OCI-LY1 (cell line): ENCODE results near the gene TOMM5.

ENCODE experiments used
- H2AFZ ChIP-seq: fragments of 200-600 bp; sonication (generic), shearing (Covaris generic); 2 replicates; pipeline ENCODE4 v1.6.0; 2014; ENCODE audit warnings: antibody characterized with exemption, mild to moderate bottlenecking, low read length
- H3F3A ChIP-seq: fragments of 200-600 bp; sonication (generic), shearing (Covaris generic); 2 replicates; pipeline ENCODE4 v1.6.0; 2014; ENCODE audit warnings: mild to moderate bottlenecking, antibody characterized with exemption, low read length, moderate library complexity; ENCODE audit not compliant: insufficient read depth
- H3K27ac ChIP-seq: fragments of 200-600 bp; sonication (generic); 2 replicates; pipeline ENCODE4 v1.5.1; 2014; ENCODE audit warnings: low read length, mixed run types, mild to moderate bottlenecking, low read depth; ENCODE audit not compliant: poor library complexity, severe bottlenecking
- H3K27me3 ChIP-seq: fragments of 200-600 bp; sonication (generic); 2 replicates; pipeline ENCODE4 v1.6.0; 2014; ENCODE audit warnings: antibody characterized with exemption, mild to moderate bottlenecking, low read length, moderate library complexity; ENCODE audit not compliant: insufficient read depth
- H3K36me3 ChIP-seq: fragments of 200-600 bp; sonication (generic); 2 replicates; pipeline ENCODE4 v1.6.1; 2014; ENCODE audit warnings: mild to moderate bottlenecking, antibody characterized with exemption, low read length, moderate library complexity, mixed read lengths; ENCODE audit not compliant: insufficient read depth
- H3K4me1 ChIP-seq: fragments of 200-600 bp; sonication (generic); 2 replicates; pipeline ENCODE4 v1.5.1; 2014; ENCODE audit warnings: mild to moderate bottlenecking, low read length, moderate library complexity; ENCODE audit not compliant: insufficient read depth, severe bottlenecking
- H3K4me2 ChIP-seq: fragments of 200-600 bp; sonication (generic), shearing (Covaris generic); 2 replicates; pipeline ENCODE4 v1.6.1; 2014; ENCODE audit warnings: low read length
- H3K4me3 ChIP-seq: fragments of 200-600 bp; sonication (generic); 2 replicates; pipeline ENCODE4 v1.5.1; 2014; ENCODE audit warnings: low read length, low read depth, mild to moderate bottlenecking, mixed read lengths; ENCODE audit not compliant: poor library complexity, severe bottlenecking
- H3K79me2 ChIP-seq: fragments of 200-600 bp; shearing (Covaris generic); 2 replicates; pipeline ENCODE4 v1.6.1; 2016; ENCODE audit warnings: mixed run types, low read length, mixed read lengths; ENCODE audit not compliant: insufficient read depth
- H3K9ac ChIP-seq: fragments of 200-600 bp; sonication (generic), shearing (Covaris generic); 2 replicates; pipeline ENCODE4 v1.6.1; 2014; ENCODE audit warnings: mild to moderate bottlenecking, low read length, mixed read lengths
- H3K9me2 ChIP-seq: fragments of 200-600 bp; sonication (generic), shearing (Covaris generic); 2 replicates; pipeline ENCODE4 v1.6.1; 2014; ENCODE audit warnings: low read depth, mild to moderate bottlenecking, low read length, mixed read lengths
- H3K9me3 ChIP-seq: fragments of 200-600 bp; shearing (Covaris generic); 2 replicates; pipeline ENCODE4 v1.6.1; 2014; ENCODE audit warnings: low read length, mixed read lengths
- H4K20me1 ChIP-seq: fragments of 200-600 bp; sonication (generic), shearing (Covaris generic); 2 replicates; pipeline ENCODE4 v1.6.0; 2016; ENCODE audit warnings: mild to moderate bottlenecking, low read length; ENCODE audit not compliant: insufficient read depth
- EZH2 ChIP-seq: fragments of 200-600 bp; sonication (generic), shearing (Covaris generic); IDR thresholded peaks from 2 replicates; pipeline ENCODE4 v1.8.0; 2017; ENCODE audit warnings: borderline replicate concordance, mixed run types, mild to moderate bottlenecking, antibody characterized with exemption, low read length, moderate library complexity, mixed read lengths
- TF ChIP-seq, protein P1 (sequence below): fragments of 200-600 bp; sonication (generic), shearing (Covaris generic); IDR thresholded peaks from 2 replicates; pipeline ENCODE4 v1.5.1; 2017; ENCODE audit warnings: mild to moderate bottlenecking, antibody characterized with exemption, low read length, moderate library complexity, mixed read lengths

Gene TOMM5

DNA sequence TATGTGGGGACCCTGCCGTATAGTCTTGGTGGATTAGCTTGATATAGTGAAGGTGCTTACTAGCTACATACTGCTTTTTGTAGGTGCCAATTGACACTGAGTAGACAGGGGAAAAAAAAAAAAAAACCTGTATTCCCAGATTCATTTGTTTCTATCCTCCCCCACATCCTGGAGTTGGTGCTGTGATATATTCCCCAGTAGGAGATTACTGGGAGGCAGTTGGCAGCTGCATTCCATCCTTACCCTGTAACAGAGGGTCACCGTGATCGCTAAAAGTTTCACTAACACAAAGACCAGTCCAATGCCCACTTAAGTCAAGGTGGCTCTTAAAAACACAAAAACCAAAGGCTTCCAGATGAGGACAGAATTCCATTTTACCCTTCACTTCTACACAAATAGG is 27.4 kb upstream of the TOMM5 start:
- H4K20me1 ChIP-seq, result no peaks in the 10 kb centered on the region
- H3K9me3 ChIP-seq, result no peaks in the 10 kb centered on the region
- H3K4me3 ChIP-seq, result no peak overlapping the region
- H3K9me2 ChIP-seq, result no peaks in the 10 kb centered on the region
- no peak overlapping the region for H2AFZ ChIP-seq
- H3K79me2 ChIP-seq, result no peaks in the 10 kb centered on the region
- no peak overlapping the region for H3K9ac ChIP-seq
- no peaks in the 10 kb centered on the region for H3K36me3 ChIP-seq
- no peak overlapping the region for H3K27ac ChIP-seq
- TF ChIP-seq EZH2, result no peak
- TF ChIP-seq, protein P1, sequence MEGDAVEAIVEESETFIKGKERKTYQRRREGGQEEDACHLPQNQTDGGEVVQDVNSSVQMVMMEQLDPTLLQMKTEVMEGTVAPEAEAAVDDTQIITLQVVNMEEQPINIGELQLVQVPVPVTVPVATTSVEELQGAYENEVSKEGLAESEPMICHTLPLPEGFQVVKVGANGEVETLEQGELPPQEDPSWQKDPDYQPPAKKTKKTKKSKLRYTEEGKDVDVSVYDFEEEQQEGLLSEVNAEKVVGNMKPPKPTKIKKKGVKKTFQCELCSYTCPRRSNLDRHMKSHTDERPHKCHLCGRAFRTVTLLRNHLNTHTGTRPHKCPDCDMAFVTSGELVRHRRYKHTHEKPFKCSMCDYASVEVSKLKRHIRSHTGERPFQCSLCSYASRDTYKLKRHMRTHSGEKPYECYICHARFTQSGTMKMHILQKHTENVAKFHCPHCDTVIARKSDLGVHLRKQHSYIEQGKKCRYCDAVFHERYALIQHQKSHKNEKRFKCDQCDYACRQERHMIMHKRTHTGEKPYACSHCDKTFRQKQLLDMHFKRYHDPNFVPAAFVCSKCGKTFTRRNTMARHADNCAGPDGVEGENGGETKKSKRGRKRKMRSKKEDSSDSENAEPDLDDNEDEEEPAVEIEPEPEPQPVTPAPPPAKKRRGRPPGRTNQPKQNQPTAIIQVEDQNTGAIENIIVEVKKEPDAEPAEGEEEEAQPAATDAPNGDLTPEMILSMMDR, result no peak
- H3K4me2 ChIP-seq, result no peak overlapping the region
- H3F3A ChIP-seq, result no peaks in the 10 kb centered on the region
- H3K4me1 ChIP-seq, result no peaks in the 10 kb centered on the region
- H3K27me3 ChIP-seq, result no peaks in the 10 kb centered on the region; the same call in 1 of the 2 replicates

DNA sequence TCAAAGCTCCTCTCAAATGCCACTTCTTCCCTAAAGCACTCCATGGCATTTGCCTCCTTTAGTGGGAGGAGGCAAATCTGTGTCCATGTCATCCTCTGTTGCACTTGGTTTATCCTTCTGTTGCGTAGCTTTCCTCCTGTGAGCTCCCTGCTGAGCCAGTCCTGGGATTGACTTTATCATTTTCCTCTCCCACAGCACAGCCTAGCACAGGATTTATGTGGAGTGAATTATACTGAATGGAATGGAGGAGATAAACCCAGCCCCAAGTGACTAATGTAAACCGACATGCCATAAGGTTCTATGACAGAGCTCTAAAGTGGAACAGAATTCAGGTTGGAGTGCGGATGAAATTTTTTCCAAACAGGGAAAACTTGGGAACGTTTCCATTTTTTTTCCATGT is 26.4 kb upstream of the TOMM5 start:
- Histone ChIP-seq H3K9ac (no peak overlapping the region), H4K20me1 (no peaks in the 10 kb centered on the region), H3F3A (no peaks in the 10 kb centered on the region), H3K36me3 (no peaks in the 10 kb centered on the region), H3K9me2 (no peaks in the 10 kb centered on the region), H3K9me3 (no peaks in the 10 kb centered on the region), H3K79me2 (no peaks in the 10 kb centered on the region), H3K4me2 (no peak overlapping the region), H3K4me3 (no peak overlapping the region), H3K27ac (no peak overlapping the region), H3K4me1 (no peaks in the 10 kb centered on the region), H2AFZ (no peak overlapping the region), H3K27me3 (no peaks in the 10 kb centered on the region; the same call in 1 of the 2 replicates)
- TF ChIP-seq, protein P1, result no peak
- no peak for TF ChIP-seq EZH2

DNA sequence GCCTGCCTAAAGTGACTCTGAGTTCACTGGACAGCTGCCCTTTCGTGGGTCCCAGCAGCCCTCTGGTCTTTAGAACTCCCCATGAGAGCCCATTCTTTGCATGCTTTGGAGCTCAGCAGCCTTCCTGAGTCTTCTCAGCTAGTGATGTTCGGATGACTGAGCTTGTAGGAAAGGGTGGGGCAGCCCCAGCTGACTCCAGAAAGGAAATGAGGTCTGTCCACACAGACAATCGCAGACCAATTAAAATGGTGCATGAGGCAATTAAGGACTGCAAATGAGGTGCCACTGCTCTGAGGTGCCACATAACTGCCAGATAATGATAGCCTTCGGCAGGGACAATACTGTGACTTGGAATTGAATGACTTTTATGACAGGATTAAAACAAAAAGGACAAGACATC is 25.4 kb upstream of the TOMM5 start:
- TF ChIP-seq, protein P1, result no peak
- TF ChIP-seq EZH2, result no peak
- H2AFZ ChIP-seq, result no peak overlapping the region
- H3K27me3 ChIP-seq, result no peaks in the 10 kb centered on the region; the same call in 1 of the 2 replicates
- no peaks in the 10 kb centered on the region for H4K20me1 ChIP-seq
- H3F3A ChIP-seq, result no peaks in the 10 kb centered on the region
- H3K9ac ChIP-seq, result no peak overlapping the region
- no peaks in the 10 kb centered on the region for H3K9me2 ChIP-seq
- H3K9me3 ChIP-seq, result no peaks in the 10 kb centered on the region
- no peak overlapping the region for H3K4me3 ChIP-seq
- H3K36me3 ChIP-seq, result no peaks in the 10 kb centered on the region
- no peaks in the 10 kb centered on the region for H3K79me2 ChIP-seq
- no peaks in the 10 kb centered on the region for H3K4me1 ChIP-seq
- no peak overlapping the region for H3K4me2 ChIP-seq
- no peak overlapping the region for H3K27ac ChIP-seq
